Embryonic facial prominence (tissue), 1 donor: ENCODE measurements around the gene TRAPPC2B.
"Not testable (repeated sequence)": the region's sequence is repeated elsewhere in the genome, so short reads cannot be mapped to it uniquely, and the experiment has no call there.

ENCODE experiments used
- DNase-seq: peaks from one replicate; pipeline ENCODE4 v3.0.0-alpha.2; 2016; ENCODE audit errors: extremely low spot score

TRAPPC2B gene

DNA sequence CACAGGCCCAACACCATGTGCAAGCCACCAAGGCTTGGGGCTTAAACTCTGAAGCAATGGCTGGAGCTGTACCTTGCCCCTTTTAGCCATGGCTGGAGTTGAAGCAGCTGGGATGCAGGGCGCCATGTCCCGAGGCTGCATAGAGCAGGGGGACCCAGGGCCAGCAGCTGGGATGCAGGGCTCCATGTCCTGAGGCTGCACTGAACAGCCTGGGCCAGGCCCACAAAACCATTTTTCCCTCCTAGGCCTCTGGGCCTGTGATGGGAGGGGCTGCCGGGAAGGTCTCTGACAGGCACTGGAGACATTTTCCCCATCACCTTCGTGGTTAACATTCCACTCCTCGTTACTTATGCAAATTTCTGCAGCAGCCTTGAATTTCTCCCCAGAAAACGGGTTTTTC lies 10.8 kb downstream of the TRAPPC2B start:
- DNase-seq = no peak

DNA sequence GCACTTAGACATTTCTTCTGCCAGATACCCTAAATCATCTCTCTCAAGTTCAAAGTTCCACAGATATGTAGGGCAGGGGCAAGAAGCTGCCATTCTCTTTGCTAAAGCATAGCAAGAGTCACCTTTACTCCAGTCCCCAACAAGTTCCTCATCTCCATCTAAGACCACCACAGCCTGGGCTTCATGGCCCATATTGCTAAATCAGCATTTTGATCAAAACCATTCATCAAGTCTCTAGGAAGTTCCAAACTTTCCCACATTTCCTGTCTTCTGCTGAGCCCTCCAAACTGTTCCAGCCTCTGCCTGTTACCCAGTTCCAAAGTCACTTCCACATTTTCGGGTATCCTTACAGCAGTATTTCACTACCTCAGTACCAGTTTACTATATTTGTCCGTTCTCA lies 11.3 kb downstream of the TRAPPC2B start:
- DNase-seq = not testable (repeated sequence)

- DNase-seq = no peak
Measured at GRCh38 chr19:57376151-57376550, 12.8 kb downstream of the TRAPPC2B start.

DNA sequence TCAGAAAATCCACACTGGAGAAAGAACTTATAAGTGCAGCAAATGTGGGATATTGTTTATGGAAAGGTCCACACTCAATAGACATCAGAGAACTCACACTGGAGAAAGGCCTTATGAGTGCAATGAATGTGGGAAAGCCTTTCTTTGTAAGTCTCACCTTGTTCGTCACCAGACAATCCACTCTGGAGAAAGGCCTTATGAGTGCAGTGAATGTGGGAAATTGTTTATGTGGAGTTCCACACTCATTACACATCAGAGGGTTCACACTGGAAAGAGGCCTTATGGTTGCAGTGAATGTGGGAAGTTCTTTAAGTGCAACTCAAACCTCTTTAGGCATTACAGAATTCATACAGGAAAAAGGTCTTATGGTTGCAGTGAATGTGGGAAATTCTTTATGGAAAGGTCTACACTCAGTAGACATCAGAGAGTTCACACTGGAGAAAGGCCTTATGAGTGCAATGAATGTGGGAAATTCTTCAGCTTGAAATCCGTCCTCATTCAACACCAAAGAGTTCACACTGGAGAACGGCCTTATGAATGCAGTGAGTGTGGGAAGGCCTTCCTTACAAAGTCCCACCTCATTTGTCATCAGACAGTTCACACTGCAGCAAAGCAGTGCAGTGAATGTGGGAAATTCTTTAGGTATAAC lies 14.3 kb downstream of the TRAPPC2B start:
- no peak for DNase-seq

DNA sequence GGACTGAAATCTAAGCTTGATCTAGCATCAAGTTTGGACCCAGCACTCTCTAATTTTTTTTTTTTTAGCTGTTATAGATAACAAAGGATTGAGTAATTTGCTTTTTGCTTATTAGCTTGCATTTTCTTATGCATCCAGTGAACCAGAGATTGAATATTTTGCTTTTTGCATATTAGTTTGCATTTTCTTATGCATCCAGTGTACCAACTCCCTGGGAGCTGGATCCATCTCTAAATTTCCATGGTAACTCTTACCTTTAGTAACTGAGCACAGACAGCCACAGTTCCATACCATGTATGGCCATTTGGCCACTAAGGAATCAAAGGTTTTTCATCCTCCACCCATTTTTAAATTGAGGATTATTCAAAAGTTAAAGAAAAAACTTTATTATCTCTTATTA lies 17.6 kb downstream of the TRAPPC2B start:
- no peak for DNase-seq

DNA sequence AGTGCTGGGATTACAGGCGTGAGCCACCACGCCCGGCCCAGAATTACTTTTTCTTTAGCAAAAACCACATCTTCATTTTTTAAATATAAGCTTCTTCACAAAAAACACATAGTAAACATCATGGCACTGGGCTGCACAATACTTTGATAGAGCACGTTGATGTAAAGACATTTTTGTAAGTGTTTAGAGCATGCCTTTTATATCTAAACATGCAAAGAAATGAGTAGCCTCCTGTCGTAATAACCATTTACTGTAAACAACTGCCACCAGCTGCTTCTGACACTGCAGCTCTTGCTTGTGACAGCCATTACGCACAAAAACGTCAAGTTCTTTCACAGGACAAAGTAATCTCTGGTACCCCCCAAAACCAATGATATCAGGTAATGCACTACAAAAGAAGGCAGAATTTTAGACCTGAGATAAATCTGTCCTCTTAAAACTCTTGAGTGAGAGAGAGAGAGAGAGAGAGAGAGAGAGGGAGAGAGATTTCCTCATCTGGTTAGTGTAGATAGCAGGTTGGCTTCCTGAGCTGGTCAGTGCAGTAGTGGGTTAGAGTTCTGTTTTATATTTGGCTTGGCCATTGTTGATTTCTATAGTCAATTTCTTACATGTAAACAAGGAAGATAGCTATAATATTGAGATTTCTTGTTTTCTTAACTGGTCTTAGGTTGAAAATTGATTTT lies 19.6 kb downstream of the TRAPPC2B start:
- DNase-seq = no peak

DNA sequence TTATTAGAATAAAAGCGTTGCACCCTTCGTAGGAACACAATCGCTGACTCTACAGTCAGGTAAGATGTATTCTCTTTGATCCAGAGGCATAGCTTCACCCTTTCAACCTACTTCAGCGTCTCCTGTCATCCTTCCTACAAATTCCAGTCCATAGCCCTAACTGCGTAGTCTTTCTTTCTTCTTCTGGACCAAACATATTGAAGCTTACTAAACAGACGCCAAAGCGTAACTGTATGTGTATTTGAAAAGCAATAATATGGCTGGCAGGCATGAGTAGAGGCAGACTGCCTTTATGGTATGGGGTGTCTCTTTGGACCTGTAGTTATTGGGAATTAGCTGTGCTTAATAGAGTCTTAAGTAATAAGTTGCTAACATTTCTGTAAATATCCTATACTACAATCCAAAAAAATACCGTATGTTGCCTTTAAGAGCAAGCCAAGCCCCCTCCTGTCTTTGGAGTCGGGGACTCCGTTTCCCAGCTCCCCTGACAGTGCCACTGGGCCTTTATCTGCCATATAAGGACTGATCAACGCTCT lies 25.9 kb downstream of the TRAPPC2B start:
- no peak for DNase-seq

- DNase-seq = peak; percentile 97
Measured at GRCh38 chr19:57389730-57390598, 26.6 kb downstream of the TRAPPC2B start, which contains the start of gene ZNF548. Gene ZNF548, plus strand, starts transcription at chr19:57389854. Its CDS starts 246 bp downstream, at chr19:57390100.

- no peak for DNase-seq
Measured at GRCh38 chr19:57395710-57396109, 32.4 kb downstream of the TRAPPC2B start.

DNA sequence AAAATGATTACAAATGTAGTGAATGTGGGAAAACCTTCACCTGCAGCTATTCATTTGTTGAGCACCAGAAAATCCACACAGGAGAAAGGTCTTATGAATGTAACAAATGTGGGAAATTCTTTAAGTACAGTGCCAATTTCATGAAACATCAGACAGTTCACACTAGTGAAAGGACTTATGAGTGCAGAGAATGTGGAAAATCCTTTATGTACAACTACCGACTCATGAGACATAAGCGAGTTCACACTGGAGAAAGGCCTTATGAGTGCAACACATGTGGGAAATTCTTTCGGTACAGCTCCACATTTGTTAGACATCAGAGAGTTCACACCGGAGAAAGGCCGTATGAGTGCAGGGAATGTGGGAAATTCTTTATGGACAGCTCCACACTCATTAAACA lies 35.5 kb downstream of the TRAPPC2B start:
- no peak for DNase-seq

GRCh38 chr19:57403737-57404563 lies 40.6 kb downstream of the TRAPPC2B start:
- DNase-seq = no peak

DNA sequence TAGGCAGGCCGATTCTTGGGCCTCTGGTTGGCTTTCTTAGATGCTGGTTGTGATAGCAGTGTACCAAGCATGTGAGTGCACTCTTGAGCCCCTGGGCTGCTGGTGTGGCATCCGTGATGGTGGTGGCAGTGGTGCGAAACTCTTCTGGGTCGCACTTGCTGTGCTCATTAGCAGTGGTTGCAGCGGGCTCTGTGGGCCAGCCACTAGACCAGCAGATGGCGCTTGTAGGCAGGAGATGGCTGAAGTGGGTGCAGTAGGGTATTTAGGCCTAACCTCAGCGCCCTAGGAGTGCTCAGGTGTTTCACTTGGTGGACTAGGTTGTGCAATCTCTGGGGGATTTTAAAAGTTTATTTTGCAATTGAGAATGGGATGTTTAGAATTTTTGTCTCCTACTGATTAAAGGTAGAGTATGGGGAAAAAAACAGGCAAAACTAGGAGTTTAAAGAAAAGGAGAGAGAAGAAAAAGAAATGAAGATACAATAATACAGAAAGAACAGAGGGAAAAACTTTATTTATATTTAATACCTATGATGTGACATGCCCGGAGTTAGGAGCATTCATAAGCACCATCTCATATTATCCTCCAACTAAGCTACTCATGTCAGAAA lies 43.3 kb downstream of the TRAPPC2B start:
- DNase-seq = no peak

DNA sequence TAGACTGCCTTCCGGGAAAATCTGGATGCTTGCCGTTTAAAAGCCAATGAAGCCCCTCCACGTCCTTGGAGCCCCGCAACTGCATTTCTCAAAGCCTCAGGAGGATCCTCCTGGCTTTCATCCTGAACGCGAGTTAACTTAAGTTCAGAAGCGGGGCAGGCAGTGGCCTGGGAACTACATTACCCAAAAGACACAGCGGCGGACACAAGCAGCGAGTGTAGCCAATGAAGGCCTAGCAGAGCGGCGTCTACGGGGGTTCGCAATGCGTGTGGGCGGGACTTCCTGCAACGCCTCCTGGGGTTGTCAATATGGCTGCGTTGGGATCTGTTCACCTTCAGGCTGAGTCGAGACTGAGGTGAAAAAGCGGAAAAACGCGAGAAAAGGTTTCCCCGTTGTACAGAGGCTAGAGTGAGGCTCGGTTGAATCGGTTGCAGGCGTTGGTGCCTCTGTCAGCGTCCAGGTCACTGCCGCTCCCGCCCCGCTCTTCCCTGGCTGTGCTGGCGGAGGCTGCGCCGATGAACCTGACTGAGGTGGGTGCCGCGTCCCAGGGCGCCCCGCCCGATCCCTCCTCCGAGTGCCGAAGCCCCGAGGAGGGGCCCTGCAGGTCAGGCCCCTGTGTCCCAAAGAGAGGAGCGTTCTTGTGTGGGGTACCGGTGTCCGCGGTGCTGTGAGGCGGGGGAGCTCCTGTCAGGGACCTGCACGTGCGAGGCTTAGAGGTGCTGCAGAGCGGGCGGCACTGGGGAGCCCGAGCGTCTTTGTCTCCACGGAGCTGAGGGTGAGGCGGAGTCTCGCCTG lies 47.7 kb downstream of the TRAPPC2B start, which contains the start of gene ZNF17:
TSS of gene ZNF17 (plus strand) at position 285 of the 795 bp plus-strand sequence. CDS start 2,455 bp downstream, outside the sequence.
- DNase-seq = peak; percentile 87
